AG04449 (cell line): ENCODE measurements around the gene AGRP.

Experiments
- CTCF ChIA-PET: fragments of 350-600 bp; formaldehyde crosslinking; extraction: SDS; loops from one replicate; lab custom pipeline; 2021; ENCODE audit warnings: antibody characterized with exemption; lab: Yijun Ruan, JAX
- POLR2A ChIA-PET: fragments of 400-600, 350-600 bp; formaldehyde crosslinking; extraction: SDS; loops from one replicate; lab custom pipeline; 2020; ENCODE audit warnings: antibody characterized with exemption, inconsistent platforms; lab: Yijun Ruan, JAX
- DNase-seq: peaks from one replicate; pipeline ENCODE4 v3.0.0-alpha.2; 2010; ENCODE audit warnings: low read depth, low spot score
- H3K4me3 ChIP-seq: 2 replicates; pipeline ENCODE4 v1.5.1; 2011; ENCODE audit warnings: low read depth, mild to moderate bottlenecking, control low read depth, low read length
- CTCF ChIP-seq: IDR thresholded peaks from one replicate; pipeline ENCODE4 v1.5.1; 2011; ENCODE audit warnings: mild to moderate bottlenecking, moderate library complexity, low read length, control low read depth, inconsistent platforms; ENCODE audit not compliant: insufficient read depth; ENCODE audit errors: missing control alignments

Gene AGRP

GRCh38 chr16:67509016-67509415 lies 25.7 kb upstream of the AGRP start:
- ChIA-PET CTCF (interaction anchor here (3.0 to 19.8 kb wide), 2 partner anchors 13 to 19 kb away, joined by 16 to 661 read pairs; partner anchors contain the start of genes AGRP and ATP6V0D1), POLR2A (no interaction called here)
- TF ChIP-seq CTCF, result no peak
- H3K4me3 ChIP-seq, result no peak overlapping the region
- no peak for DNase-seq

GRCh38 chr16:67506468-67506867 lies 23.1 kb upstream of the AGRP start:
- CTCF ChIA-PET, result interaction anchor here (1.0 to 3.2 kb wide), 7 partner anchors 8 to 40 kb away, joined by 4 to 30 read pairs (median 4); no protein-coding TSS in a partner anchor
- H3K4me3 ChIP-seq, result no peak overlapping the region
- POLR2A ChIA-PET, result no interaction called here
- TF ChIP-seq CTCF, result no peak
- DNase-seq, result no peak

GRCh38 chr16:67504031-67505021 lies 21.0 kb upstream of the AGRP start:
- ChIA-PET POLR2A (interaction anchor here (0.7 to 1.0 kb wide), 2 partner anchors 18 to 258 kb away, joined by 3 to 4 read pairs; no protein-coding TSS in a partner anchor), CTCF (interaction anchor here (0.9 to 3.2 kb wide), 5 partner anchors 10 to 44 kb away, joined by 3 to 30 read pairs (median 3); no protein-coding TSS in a partner anchor)
- TF ChIP-seq CTCF, result no peak
- H3K4me3 ChIP-seq, result no peak overlapping the region
- DNase-seq, result no peak

GRCh38 chr16:67499106-67499505 lies 15.8 kb upstream of the AGRP start:
- POLR2A ChIA-PET, result no interaction called here
- CTCF ChIA-PET, result interaction anchor here (1.1 to 26.6 kb wide), 3 partner anchors 8 to 19 kb away, joined by 3 to 661 read pairs (median 129); partner anchors contain the start of genes AGRP and ATP6V0D1
- TF ChIP-seq CTCF, result no peak
- no peak overlapping the region for H3K4me3 ChIP-seq
- DNase-seq, result no peak

GRCh38 chr16:67490335-67491096 lies 7.2 kb upstream of the AGRP start:
- CTCF ChIA-PET, result interaction anchor here (0.7 to 26.6 kb wide), 6 partner anchors 8 to 177 kb away, joined by 3 to 661 read pairs (median 4); partner anchors contain the start of genes AGRP and ATP6V0D1
- POLR2A ChIA-PET, result interaction anchor here (0.6 kb wide), 1 partner anchor 57 kb away, joined by 3 read pairs; no protein-coding TSS in a partner anchor
- no peak for DNase-seq
- no peak overlapping the region for H3K4me3 ChIP-seq
- no peak for TF ChIP-seq CTCF
